ENCODE results near the gene PLK3.
A peak's percentile ranks its signal among the peaks of the same experiment; 100 is the strongest.
"Not testable (repeated sequence)": the region's sequence is repeated elsewhere in the genome, so short reads cannot be mapped to it uniquely, and the experiment has no call there.

Gene PLK3

DNA sequence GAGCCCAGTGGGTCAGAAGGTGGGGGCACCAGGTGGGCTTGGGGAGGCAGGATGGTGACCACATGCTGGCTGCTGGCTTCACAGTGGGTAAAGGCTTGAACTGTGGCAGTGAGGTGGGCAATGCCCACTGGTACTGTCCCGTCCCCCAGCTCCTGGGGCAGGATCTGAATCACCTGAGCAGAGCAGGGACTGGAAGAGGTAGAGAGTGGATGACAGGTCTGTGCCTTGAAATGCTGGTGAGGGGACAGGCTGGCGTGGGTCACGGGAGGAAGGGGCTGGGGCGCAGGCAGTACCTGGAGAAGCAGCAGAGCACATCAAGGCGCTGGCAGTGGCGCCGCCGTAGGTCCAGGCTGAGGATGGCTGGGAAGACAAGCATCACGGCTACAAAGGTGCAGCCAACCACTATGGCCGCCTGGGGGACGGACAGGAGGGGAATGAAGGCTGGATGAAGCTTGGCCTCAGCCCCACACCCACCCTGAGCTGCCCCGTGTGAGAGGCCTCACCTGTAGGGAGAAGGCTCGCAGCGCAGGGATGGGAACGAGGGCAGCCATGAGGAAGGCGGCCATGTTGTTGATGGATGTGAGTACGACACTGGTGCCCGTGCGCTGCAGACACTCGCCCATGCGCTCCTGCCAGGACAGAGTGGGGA is 27.9 kb downstream of the PLK3 start:
- DNase-seq (ENCODE audit: low spot score) = peak; percentile 10

GRCh38 chr1:44828841-44829440 is 28.8 kb downstream of the PLK3 start:
- peak; percentile 15 for DNase-seq (ENCODE audit: low spot score)

DNA sequence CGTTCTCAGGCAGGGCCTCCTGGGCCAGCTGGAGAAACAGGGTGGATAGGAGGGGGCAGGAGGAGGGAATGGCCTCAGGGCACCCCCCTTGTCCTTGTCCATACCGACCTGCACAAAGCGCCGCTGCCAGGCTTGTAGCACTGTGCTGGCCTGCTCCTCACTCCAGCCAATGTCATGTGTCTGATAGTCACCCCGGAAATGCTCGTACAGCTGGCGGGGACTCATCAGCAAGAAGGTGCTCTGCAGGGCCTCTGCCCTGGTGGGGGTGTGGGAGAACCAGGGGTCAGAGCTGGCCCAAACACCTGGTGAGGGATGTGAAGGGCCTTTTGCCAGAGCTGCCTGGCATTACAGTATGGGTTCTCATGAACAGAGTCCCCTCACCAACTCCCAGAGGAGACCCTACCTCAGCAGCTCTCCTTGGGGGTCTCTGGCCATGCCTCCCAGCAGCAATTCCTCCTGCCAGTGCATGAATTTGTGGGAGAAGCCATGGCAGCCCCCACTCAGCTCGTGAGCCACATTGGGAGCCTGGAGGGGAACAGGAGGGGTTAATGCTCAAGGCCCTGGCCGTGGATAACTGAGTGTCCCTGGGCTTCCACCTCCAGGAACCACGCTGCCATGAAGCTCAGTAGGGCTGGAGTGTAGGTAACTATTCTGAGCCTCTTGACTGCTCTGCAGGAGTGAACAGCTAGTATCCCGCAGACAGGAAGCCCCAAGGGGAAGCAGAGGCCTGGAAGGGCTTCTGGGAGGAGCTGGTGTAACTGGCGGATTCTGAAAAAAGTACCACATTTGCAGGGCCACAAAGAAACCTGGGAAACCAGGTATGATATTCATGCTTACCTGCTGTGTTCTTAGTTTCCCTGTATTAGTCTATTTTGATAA is 29.6 kb downstream of the PLK3 start:
- peak; percentile 15 for DNase-seq (ENCODE audit: low spot score)

GRCh38 chr1:44830900-44831304 is 30.7 kb downstream of the PLK3 start:
- DNase-seq (ENCODE audit: low spot score) = peak; percentile 32

DNA sequence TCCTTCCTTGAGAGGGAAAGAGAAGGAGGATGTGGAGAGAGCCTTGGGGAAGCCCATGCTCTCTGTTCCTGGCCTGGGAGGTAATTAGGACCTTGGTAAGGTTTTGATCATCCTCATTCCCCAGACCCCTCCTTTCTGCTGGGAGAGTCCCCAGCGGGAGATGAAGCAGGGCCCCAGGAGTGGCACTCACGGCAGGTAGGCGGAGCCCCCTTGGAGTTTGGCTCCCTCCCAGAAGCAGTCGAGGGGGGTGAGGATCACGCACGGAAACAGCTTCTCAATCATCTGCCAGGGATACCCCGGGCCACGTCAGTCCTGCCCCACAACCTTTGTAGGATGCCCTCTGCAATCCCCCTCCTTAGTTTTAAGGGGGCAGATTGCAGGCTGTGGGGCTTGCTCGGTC is 31.3 kb downstream of the PLK3 start:
- peak; percentile 21 for DNase-seq (ENCODE audit: low spot score)

- no peak for DNase-seq (ENCODE audit: low spot score)
These were observed 32.0 kb downstream of the PLK3 start for GRCh38 chr1:44832056-44832705.

DNA sequence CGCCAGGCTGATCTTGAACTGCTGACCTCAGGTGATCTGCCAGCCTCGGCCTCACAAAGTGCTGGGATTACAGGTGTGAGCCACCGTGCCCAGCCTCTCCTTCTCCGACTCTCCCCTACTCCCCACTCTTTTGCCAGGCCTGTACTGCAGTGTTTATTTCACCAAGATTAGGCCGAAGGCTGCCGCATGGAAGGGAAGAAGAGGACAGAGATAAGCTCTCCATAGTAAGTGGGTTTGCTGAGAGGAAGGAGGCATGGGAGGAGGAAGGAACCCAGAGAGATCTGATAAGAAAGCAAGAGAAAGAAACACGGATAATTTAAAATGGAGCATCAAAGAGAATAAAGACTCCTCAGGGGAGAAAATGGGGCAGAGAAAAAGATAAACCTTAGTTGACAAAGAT is 34.2 kb downstream of the PLK3 start:
- no peak for DNase-seq (ENCODE audit: low spot score)

- peak; percentile 77 for DNase-seq (ENCODE audit: low spot score)
These were observed 35.8 kb downstream of the PLK3 start for GRCh38 chr1:44835738-44836675.

- DNase-seq (ENCODE audit: low spot score) = not testable (repeated sequence)
These were observed 38.1 kb downstream of the PLK3 start for GRCh38 chr1:44838294-44838693.

- no peak for DNase-seq (ENCODE audit: low spot score)
These were observed 39.4 kb downstream of the PLK3 start for GRCh38 chr1:44839576-44839975.

- DNase-seq (ENCODE audit: low spot score) = no peak
These were observed 42.3 kb downstream of the PLK3 start for GRCh38 chr1:44842486-44842861.

DNA sequence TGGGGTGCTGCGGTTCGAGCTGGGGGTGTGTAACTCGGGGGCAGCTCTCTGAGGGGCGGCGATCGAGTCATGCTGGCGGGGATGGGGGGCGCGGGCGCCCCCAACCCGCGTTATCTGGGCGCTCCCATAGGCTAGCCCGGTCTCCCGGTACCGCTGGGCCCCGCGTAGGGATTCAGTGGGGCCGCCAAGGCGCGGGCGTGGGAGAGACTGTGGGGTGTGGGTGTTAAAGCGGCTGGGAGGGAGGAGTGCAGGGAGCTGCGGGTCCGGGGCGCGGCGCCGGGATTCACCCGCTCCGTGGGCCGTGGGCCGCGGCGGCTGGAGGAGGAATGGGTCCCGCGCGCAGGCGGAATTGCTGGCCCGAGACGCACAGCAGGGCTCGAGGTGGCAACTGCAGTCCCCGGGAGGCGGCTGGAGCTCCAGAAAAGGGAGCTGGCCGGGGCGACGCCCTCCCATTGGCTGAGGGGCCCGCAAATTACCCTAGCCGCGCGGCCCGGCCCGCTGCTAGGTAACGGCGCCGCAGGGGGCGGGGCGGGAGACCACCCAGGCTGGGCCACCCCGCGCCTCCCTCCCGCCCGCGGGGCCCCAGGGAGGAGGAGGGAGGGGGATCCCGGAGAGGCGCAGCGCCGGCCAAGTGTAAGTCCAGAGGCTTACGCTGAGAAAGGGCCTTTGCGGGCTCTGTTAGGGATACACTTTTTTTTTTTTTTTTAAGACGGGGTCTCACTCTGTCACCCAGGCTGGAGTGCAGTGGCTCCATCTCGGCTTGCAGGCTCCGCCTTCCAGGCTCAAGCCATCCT is 42.9 kb downstream of the PLK3 start, which contains the start of gene PTCH2:
PTCH2 (minus strand) TSS at position 392 of the 794 bp plus-strand sequence; CDS start at position 71, 321 bp downstream.
- DNase-seq (ENCODE audit: low spot score) = peak; percentile 97

GRCh38 chr1:44846985-44847384 is 46.8 kb downstream of the PLK3 start:
- DNase-seq (ENCODE audit: low spot score) = no peak

- no peak for DNase-seq (ENCODE audit: low spot score)
These were observed 47.7 kb downstream of the PLK3 start for GRCh38 chr1:44847845-44848244.

- no peak for DNase-seq (ENCODE audit: low spot score)
These were observed 48.4 kb downstream of the PLK3 start for GRCh38 chr1:44848456-44849181.

DNA sequence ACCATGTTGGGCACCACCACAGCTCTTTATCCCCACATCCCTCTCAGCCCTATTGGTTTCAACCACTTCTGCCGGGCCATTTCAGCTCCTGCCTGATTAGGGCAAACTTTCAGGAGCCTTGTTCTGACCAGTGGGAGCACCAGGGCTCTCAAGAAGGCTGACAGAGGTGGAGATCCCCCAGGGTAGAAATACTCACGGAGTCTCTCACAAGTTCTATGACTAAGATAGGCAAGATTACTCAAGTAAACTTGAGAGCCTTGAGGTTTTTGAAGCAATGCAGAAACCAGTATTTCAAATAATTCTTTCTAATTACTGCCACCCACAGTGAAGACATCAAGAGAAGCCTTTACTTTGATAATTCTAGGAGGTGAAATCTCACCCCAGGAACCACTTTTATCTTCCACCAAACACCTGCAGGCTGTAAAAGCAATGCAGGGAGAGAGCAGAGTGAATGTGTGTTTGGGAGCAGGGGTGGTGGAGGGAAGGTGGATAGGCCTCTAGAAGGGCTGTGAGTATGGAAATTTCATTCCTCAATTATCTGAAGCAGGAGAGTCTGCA is 49.5 kb downstream of the PLK3 start:
- no peak for DNase-seq (ENCODE audit: low spot score)

- DNase-seq (ENCODE audit: low spot score) = no peak
These were observed 51.1 kb downstream of the PLK3 start for GRCh38 chr1:44851308-44851707.

DNA sequence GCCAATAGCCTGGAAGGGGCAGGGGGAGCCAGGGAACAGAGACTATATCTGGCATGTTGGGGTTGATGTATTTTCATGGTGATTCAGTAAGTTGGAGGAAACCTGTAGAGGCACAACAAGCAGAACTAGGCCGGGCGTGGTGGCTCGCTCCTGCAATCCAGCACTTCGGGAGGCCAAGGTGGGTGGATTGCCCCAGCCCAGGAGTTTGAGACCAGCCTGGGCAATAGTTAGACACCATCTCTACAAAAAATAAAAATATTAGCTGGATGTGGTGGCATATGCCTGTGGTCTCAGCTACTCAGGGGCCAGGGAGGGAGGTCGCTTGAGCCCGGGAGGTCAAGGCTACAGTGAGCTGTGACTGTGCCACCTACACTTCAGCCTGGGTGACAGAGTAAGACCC is 53.0 kb downstream of the PLK3 start:
- no peak for DNase-seq (ENCODE audit: low spot score)

- DNase-seq (ENCODE audit: low spot score) = no peak
These were observed 54.8 kb downstream of the PLK3 start for GRCh38 chr1:44854970-44855369.
